ENCODE measurements around the gene TTPAL.
"Not testable (repeated sequence)": the region's sequence is repeated elsewhere in the genome, so short reads cannot be mapped to it uniquely, and the experiment has no call there.

The TTPAL gene

DNA sequence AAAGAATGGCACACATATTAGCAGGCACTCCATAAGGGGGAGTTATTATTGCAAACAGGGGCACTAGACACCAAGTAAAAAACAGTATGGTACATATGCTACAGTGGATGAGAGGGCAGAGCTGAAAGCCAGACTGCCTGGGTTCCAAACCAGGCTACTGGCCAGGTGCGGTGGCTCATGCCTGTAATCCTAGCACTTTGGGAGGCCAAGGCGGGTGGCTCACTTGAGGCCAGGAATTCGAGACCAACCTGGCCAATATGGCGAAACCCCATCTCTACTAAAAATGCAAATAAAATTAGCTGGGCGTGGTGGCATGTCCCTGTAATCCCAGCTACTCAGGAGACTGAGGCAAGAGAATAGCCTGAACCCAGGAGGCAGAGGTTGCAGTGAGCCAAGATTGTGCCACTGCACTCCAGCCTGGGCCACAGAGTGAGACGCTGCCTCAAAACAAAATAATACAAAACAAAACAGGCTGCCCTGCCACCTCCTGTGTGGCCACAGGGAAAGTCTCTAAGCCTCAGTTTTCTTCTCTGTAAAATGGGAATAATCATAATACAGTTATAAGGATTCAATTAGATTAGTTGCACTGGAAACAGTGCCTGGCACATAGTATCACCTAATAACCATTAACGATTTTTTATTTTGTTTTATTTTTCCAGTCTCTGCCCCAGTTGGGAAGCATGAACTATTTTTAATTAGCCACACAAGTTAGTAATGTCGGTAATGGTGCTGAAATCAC is 7.5 kb upstream of the TTPAL start:
- DNase-seq (ENCODE audit: low read depth in 2 of 2), result no peak

DNA sequence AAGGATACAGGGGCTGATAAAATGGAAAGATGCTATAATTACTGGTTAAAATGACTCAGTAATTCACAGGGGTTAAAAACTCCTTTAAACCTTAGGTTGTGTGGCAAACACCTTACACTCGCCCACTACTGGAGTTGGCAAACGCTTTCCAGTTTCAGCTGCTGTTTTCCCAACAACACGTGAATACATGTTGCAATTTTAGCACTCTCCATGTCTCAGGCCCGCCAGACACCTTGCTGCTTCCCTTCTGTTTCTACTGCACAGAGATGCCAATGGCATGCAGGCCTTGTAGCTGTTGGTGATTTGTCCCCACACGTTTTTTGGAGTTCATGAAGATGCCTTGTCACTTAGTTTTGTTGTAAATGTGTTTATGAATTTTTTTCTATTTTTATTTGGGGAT is 5.3 kb upstream of the TTPAL start:
- DNase-seq (ENCODE audit: low read depth in 2 of 2), result no peak

DNA sequence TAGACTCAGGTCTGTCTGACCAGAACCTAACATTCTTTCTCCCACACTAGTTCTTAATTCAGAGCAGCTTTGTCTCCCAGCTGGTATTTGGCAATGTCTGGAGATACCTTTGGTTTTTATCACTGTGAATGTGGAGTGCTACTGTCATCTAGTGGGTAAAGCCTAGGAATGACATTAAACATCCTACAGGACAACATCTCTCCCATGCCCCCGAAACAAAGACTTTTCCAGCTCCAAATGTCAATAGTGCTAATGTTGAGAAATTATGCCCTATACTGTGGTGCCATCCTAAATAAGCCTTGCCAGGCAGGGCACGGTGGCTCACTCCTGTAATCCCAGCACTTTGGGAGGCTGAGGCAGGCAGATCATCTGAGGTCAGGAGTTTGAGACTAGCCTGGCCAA is 4.2 kb upstream of the TTPAL start:
- no peak for DNase-seq (ENCODE audit: low read depth in 2 of 2)

DNA sequence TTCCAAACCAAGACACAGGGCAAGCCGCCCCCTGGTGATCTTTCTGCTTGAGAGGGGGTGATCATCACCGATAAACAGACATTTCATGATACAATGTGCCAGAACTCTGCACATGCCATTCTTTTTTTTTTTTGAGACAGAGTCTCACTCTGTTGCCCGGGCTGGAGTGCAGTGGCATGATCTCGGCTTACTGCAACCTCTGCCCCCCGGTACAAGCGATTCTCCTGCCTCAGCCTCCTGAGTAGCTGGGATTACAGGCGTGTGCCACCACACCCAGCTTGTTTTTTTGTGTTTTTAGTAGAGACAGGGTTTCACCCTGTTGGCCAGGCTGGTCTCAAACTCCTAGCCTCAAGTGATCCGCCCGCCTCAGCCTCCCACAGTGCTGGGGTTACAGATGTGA is 3.4 kb upstream of the TTPAL start:
- DNase-seq (ENCODE audit: low read depth in 2 of 2), result not testable (repeated sequence)

DNA sequence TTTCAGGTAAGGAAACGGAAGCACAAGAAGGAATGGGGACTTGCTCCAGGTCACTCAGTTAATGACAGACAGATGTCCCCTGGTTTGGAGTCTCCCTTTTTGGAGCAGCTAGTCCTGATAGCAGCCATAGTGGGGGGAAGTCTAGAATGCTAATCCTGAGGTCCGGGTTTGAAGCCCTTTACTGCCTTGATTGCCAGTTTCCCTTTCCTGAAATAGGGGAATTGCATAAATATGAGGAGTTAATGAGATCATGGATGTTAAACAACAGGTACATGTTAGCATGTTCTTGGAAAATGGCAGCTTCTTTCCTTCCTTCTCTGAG is 341 bp upstream of the TTPAL start:
- DNase-seq (ENCODE audit: low read depth in 2 of 2), result no peak

DNA sequence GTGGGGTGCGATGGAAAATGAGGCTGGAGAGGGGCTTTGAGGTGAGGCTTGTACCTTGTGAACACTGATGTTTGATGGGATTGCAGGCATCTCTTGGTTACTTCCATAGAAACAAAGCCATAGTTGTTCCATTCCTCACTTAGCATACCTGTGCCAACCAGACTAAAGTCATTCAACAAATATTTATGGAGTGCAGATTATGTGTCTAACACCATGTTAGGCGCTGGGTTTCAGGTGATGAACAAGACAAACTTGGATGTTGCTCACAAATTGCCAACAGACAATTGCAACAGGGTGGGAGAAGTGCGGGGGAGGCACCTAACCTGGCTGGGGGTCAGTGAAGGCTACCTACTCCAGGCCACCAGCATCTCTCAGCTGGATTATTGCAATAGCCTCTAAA is 1.5 kb downstream of the TTPAL start:
- no peak for DNase-seq (ENCODE audit: low read depth in 2 of 2)

DNA sequence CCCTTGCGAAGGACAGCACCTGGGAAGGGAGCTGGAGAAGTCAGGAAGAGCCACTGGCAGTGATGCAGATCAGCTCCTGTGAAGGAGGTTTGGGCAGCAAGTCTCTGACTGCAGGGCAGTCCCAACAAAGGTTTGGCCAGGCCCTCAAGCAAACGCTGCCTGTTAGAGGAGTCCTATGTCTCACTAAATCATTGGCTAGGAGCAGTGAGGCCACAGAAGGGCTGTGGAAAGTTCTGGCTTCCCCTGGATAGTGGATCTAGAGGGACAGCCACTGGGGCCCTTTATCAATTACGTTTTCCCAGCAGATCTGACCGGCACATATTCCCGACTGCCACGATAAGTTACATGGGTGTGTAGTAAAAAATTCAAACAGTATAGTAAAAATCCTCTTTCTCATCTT is 2.5 kb downstream of the TTPAL start:
- no peak for DNase-seq (ENCODE audit: low read depth in 2 of 2)

DNA sequence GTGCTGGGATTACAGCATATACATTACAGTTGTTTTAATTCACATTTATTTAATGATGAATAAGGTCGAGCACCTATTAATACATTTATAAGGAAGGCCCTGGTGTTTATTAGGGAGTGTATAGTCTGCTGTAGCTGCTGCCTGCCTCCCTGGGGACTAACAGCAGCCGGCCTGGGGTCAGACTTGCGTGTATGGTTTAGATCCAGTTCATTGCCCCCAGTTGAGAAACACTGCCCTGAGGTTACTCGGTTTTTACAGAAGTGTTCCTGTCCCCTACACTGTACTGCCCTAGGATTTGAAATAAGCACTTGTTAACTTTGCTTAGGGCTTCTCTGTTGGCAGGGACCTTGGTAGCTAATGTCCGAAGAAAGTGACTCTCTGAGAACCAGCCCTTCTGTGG is 4.0 kb downstream of the TTPAL start:
- no peak for DNase-seq (ENCODE audit: low read depth in 2 of 2)

DNA sequence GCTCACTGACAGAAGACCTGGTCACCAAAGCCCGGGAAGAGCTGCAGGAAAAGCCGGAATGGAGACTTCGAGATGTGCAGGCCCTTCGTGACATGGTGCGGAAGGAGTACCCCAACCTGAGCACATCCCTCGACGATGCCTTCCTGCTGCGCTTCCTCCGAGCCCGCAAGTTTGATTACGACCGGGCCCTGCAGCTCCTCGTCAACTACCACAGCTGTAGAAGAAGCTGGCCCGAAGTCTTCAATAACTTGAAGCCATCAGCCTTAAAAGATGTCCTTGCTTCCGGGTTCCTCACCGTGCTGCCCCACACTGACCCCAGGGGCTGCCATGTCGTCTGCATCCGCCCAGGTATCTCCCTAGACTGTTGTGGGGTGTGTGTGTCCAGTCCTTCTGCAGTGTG is 4.4 kb downstream of the TTPAL start:
- no peak for DNase-seq (ENCODE audit: low read depth in 2 of 2)

DNA sequence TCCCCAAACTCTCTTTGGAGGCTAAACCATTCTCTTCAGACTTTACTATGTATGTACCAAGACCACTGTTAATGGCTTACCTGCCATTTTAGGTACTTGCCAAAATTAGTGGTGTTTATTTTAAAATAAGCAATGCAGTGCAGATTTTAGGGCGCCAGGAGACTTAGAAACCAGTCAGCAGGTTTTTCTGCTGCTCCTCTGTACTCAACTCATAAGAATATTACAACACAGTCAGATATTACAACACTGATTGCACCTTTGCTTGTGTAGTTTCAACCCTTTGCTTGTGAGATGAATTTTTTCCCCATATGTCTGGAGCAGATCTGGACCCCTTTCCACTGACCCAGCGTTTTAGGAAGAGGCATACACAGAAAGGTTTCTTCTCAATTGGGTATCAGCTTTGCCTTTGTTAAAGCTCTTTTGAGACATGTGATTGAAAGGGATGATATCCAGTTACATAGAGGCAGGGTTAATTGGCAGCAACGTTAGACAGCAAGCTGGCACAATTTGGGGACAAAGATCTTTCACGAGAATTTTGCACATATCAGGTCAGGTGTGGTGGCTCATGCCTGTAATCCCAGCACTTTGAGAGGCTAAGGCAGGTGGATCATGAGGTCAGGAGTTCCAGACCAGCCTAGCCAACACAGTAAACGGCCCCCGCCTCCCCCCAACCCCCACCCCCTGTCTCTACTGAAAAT is 6.2 kb downstream of the TTPAL start:
- DNase-seq (ENCODE audit: low read depth in 2 of 2), result no peak

DNA sequence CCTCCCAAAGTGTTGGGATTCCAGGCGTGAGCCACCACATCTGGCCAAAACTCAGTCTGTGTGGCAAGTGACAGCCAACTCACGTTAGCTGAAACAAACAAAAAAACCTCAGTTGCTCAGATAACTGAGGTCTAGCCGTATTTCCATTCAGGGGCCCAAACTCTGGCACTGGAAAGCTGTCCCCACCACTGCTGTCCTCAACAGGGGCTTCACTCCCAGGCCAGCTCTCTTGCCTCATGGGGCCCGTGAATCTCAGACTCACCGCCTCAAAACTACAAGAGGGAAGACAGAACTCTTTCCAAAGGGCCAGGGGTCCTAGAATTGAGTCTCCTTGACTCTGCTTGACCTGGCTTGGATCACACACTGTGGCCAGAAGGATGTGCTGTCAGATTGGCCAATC is 7.4 kb downstream of the TTPAL start:
- DNase-seq (ENCODE audit: low read depth in 2 of 2), result no peak

DNA sequence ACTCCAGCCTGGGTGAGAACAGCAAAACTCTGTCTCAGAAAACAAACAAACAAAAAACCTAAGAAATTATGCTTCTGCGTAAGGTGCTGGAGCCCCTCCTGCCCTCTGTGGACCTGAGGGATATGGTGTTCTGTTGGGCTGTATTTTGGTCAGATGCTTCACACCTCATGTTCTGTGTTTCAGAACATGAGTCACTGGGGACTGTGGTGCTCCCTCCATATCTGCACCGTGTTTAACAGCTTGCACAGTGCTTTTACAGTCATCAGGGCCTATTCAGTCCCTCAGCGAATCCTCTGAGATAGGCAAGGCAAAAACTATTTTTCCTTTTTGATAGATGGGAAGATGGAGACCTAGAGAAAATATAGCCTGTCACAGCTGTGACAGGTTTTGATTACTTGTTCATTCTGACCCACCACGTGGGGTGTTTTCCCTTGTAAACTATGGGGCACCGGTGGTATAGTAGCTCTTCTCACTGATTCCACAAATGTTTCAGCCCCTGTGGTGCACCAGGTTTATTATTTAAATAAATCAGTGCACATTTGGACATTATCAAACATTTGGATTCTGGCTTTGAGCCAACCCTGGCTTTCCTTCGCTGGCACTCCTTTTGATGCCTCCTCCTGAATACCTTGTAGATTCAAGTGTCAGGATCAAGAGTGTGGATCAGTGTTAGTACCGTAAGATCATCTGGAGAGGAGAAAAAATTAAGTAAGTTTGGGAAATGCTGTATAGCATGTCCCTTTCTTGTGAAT is 9.6 kb downstream of the TTPAL start:
- no peak for DNase-seq (ENCODE audit: low read depth in 2 of 2)

DNA sequence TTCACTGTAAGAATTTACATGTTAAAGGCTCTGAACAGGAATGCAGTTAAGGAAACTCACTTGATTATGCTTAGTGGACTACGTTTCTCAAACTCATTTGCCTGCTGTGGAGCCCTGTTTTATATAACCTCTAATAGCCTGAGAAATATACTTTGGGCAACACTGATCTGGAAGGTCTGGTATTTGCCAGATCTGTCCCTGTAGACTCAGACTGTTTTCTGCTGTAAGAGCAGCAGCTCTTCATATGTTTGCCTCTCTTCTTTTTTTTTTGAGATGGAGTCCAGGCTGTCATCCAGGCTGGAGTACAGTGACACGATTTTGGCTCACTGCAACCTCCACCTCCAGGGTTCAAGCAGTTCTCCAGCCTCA is 10.1 kb downstream of the TTPAL start:
- no peak for DNase-seq (ENCODE audit: low read depth in 2 of 2)

DNA sequence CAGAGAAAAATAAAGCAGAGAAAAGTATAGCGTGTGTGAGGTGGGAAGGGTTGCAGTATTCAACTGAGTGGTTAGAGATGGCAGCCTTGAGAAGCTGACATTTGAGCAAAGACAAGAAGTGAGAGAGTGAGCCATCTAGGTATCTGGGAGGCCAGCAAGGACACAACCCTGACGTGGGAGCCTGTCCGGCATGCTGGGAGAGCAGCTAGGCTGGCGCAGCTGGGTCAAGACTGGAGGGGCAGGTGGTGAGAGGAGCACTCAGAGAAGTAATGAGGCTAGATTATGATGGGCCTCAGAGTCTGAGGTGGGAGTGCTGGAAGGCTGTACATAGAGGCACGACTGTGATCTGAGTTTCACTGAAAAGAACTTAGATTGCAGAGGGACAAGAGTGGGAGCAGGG is 12.9 kb downstream of the TTPAL start:
- DNase-seq (ENCODE audit: low read depth in 2 of 2), result no peak

DNA sequence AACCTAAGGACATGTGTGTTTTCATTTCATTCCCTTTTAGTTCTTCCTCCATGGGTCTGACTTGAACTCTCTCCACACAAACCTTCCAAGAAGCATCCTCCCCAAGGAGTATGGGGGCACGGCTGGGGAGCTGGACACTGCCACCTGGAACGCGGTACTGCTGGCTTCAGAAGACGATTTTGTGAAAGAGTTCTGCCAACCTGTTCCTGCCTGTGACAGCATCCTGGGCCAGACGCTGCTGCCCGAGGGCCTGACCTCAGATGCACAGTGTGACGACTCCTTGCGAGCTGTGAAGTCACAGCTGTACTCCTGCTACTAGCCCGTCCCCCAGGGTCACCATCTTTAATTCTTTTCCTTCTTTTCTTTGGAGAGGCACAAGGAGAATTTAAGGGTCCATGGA is 13.5 kb downstream of the TTPAL start:
- no peak for DNase-seq (ENCODE audit: low read depth in 2 of 2)

DNA sequence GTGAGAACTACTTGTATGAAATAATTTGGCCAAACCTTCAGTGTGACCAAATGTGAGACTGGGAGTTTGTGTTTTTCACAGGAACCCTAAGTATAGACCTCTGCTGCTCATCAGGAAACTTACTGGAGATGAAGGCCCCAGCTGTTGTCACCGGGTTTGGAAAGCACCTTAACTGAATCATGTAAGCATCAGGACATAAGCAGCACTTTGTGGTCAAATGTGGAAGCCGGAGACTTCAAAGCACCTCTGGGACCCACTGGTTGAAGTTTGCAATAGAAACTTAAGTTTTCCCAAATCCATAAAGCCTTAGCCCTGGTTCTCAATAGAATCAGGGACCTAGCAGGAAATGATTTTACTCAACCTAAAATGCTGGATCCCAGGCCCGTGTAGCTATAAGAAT is 14.3 kb downstream of the TTPAL start:
- no peak for DNase-seq (ENCODE audit: low read depth in 2 of 2)

DNA sequence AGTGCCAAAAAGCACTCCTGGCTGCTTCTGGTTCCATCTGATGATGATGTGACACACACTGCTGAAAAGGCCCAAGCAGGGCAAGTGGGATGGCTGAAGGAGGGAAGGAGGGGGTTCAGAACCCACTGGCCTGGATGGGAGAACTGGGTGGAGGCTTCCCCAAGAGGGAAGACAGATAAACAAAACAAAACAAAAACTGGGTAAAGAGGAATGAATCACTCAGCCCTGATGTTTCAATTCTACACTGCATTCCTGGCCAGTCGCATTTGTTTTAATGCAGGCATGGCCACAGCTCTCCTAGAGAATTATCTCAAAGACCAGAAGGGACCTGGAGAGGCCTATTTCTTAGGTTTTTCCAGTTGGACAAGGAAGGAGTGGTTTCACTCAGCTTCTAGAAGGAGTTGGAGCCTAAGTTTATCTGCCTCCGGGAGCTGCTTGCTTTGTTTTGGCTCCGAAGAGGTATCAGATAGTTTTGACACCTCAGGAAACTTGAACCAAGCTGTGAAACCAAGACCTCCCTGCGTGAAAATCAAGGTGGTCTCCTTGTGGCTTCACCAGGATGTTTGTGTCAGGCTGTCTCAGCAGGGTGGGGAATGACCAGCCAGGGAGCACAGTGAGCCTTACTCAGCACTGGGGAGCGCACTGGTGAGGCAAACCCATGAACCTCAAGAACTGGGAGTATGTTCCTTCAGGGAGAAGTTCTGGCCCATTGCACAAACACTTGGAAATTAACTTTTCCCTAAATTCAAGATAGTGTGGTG is 16.1 kb downstream of the TTPAL start:
- DNase-seq (ENCODE audit: low read depth in 2 of 2), result no peak

DNA sequence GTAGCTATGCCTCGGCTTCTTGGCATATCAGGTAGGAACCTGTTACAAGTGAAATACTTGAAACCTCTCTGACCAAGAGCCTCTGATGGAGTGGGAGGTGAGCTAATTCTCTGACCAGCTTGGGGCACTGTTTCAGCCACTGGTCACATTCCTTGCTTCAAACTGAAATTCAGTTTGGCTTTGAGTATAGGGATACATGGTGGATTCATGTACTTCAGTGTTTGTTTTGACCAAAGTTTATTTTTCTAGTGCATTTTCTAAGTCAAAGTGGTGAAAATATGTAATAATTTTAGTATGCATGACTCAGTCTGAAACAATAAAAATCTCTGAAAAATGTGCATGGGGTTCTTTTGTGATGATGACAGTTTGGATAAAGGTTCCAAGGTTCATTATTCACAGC is 18.6 kb downstream of the TTPAL start:
- no peak for DNase-seq (ENCODE audit: low read depth in 2 of 2)

DNA sequence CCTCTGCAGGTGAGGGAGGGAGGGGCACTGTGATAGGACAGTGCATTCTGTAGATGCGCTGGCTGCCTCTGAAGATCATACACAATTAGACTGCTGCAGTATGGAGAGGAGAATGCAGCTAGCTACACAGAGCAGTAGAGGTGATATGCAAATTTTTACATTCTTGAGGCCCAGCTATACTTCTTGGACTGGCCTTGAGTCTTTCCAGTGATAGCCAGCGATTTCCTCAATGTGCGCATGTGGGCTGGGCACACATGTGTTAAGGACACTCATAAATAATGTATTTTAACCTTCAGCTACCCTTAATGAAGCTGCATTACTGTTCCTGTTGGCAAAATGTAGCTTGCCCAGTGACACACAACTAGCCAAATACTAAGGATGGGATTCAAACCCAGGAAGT is 19.0 kb downstream of the TTPAL start:
- no peak for DNase-seq (ENCODE audit: low read depth in 2 of 2)

DNA sequence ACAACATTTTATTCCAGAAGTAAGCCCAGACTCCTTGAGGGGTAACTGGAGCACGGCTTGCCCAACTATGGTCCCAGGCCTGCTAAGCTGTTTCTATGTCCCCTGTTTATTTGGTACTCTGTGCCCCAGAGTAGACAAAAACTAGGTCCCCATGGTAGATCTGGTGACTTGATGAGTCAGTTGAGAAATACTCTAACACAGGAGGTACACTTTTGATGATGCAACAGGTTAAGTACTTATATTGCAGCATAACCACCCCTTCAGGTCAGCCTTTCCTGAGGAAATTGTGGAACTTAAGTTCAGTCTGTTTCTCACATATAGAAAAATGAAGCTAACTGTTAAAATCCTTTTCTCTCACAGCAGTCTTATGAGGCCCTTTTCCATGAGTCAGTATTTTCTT is 19.6 kb downstream of the TTPAL start:
- no peak for DNase-seq (ENCODE audit: low read depth in 2 of 2)

DNA sequence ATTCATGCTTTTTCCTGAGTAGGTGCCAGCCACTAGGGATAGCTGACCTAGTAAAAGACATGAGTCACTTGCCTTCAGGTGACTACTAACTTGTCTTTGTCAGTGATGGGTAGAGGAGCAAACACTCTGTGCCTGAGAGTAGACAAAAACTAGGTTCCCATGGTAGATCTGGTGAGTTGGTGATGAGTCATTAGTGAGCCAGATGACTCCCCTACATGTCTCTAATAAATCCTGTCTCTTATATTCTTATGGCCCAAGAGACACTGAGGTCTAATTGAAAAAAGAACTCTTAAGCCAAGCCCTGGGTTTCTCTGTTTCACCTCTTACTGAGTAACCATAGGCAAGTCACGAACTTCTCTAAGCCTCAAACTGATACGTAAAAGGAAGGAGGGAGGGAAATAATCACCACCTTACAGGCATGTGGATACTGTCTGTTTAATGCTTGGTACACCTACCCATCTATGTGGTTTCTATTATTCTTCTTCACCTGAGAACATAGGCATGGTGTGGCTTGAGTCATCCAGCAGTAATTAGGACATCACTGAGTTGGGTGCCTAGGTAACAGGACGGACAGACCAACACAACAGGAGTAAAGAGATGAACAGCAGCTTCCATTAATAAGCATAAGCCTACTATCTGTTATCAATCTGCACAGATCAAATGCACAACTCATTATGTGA is 20.3 kb downstream of the TTPAL start:
- DNase-seq (ENCODE audit: low read depth in 2 of 2), result no peak

DNA sequence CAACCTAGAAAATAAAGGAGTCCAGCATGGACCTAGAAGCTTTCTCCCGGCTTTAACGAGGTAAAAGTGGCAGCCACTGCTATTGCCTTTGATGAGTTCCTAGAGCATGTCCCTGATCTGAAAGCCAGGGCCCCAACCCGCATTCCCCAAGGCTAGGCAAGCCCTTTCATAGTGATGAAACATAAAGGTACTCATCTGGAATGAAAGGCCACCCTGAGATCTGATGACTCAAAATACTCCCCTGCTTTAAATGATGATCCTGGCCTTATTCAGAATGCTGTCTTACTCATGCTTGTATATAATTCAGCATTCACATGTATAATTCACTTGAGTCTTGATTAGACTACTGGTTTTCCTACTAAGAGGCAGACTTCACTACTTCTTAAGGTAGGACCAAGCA is 21.3 kb downstream of the TTPAL start:
- no peak for DNase-seq (ENCODE audit: low read depth in 2 of 2)

Measured in stimulated activated CD8-positive, alpha-beta memory T cell treated with anti-CD3 and anti-CD28 coated beads, Interleukin-2, amount 100 ng/mL, for 1 hour (primary cell).